Stomach (tissue), 9 donors: ENCODE measurements around the gene ATP2A2. TPM values are rescaled to one million over a fixed set of nuclear protein-coding genes. Genes with fewer than 3 reads are reported as not detected.

ENCODE experiments used
- DNase-seq, 2 donors: peaks; one replicate each; pipeline versions ENCODE4 v3.0.0 to v3.0.0-alpha.2; 2013 to 2019
- H3K27ac ChIP-seq, 5 donors: fragments of 200-600 bp in 4 of 5; sonication (generic) in 4 of 5; one replicate each; pipeline ENCODE4 v1.5.1; 2013 to 2019; ENCODE audit warnings: mild to moderate bottlenecking in 1 of 5, moderate library complexity in 1 of 5
- H3K27me3 ChIP-seq, 3 donors: fragments of 200-600 bp; sonication (generic); one replicate each; pipeline ENCODE4 v1.5.1; 2017 to 2019; ENCODE audit warnings: mixed run types in 1 of 3
- H3K36me3 ChIP-seq, 4 donors: fragments of 200-600 bp; sonication (generic); 1 replicate in 3 of 4; 2 replicates in 1 of 4; pipeline ENCODE4 v1.5.1; 2016 to 2019
- H3K4me1 ChIP-seq, 4 donors: fragments of 200-600 bp; sonication (generic); one replicate each; pipeline ENCODE4 v1.5.1; 2016 to 2019
- H3K4me3 ChIP-seq, 4 donors: fragments of 200-600 bp; sonication (generic) in 3 of 4; one replicate each; pipeline ENCODE4 v1.5.1; 2016 to 2019; ENCODE audit warnings: mild to moderate bottlenecking in 1 of 4
- H3K9me3 ChIP-seq, 4 donors: fragments of 200-600 bp; sonication (generic); one replicate each; pipeline ENCODE4 v1.5.1; 2016 to 2019
- CTCF ChIP-seq, 7 experiments: fragments of 450-650 bp in 4 of 7; fragments of 200-600 bp in 3 of 7; sonication (generic) in 3 of 7; IDR thresholded peaks; one replicate each; pipeline ENCODE4 v1.5.1; 2016 to 2019; ENCODE audit warnings: antibody characterized with exemption in 7 of 7, control low read depth in 2 of 7, mild to moderate bottlenecking in 1 of 7
- EP300 ChIP-seq: sonication (generic); formaldehyde crosslinking; IDR thresholded peaks from one replicate; pipeline ENCODE4 v1.6.1; 2017; ENCODE audit warnings: antibody characterized with exemption
- POLR2A ChIP-seq, 4 donors: fragments of 450-650 bp; IDR thresholded peaks; one replicate each; pipeline ENCODE4 v1.6.1; 2016; ENCODE audit warnings: antibody characterized with exemption in 4 of 4, control low read depth in 2 of 4, mild to moderate bottlenecking in 1 of 4, moderate library complexity in 1 of 4
- POLR2AphosphoS5 ChIP-seq, 3 donors: sonication (generic); formaldehyde crosslinking; IDR thresholded peaks; one replicate each; pipeline ENCODE4 v1.6.1; 2016; ENCODE audit warnings: antibody characterized with exemption in 3 of 3
- WGBS, 5 donors: extraction: QIAGEN DNeasy Blood & Tissue Kit in 3 of 5; methylation state at CpG; one replicate each; pipeline versions ENCODE4 v1.1.5 to v1.1.7; 2013 to 2018; 5-methylcytosine and 5-hydroxymethylcytosine counted together
- intact Hi-C: fragments of 100-400 bp; cut with DNase I; formaldehyde crosslinking; loops from one replicate; pipeline ENCODE4 v1.15.1; 2023; ENCODE audit warnings: low total_unique reads
- polyA plus RNA-seq, 3 donors: library from polyadenylated mRNA; stranded (reverse); fragments of 200-250 nt; gene quantifications; one replicate each; pipeline ENCODE4 v1.2.3, GENCODE V29; 2013
- total RNA-seq, 5 donors: library from RNA; depleted of rRNA; stranded (reverse); fragments of >200 nt; gene quantifications; one replicate each; pipeline versions ENCODE4 v1.1.0 to v1.2.3, GENCODE V29; 2014 to 2016
- donor health status: healthy with polysubstance abuse.
- donor health status: Bipolar disorder and iron deficiency.
- donor health status: healthy.

ATP2A2 gene
- total and polyA plus RNA-seq, 8 donors, result 14.1 to 202 (median 104) TPM

GRCh38 chr12:110289044-110289710 is 8.1 kb downstream of the ATP2A2 start:
- peaks cover 38 to 66% (median 50%) of the 10 kb centered on the region in 4 donors for H3K4me1 ChIP-seq
- H3K9me3 ChIP-seq, result no peaks in the 10 kb centered on the region
- peak in 1 of 2 donors; percentile 12 for DNase-seq
- intact Hi-C loops, result no loop called here
- TF ChIP-seq EP300 (no peak), POLR2A (IDR thresholded peaks at IDR 0.05) (no peak), POLR2AphosphoS5 (IDR thresholded peaks at IDR 0.05) (no peak), CTCF (IDR thresholded peaks at IDR 0.05) (no peak)
- peak overlapping the region in 2 of 5 donors; percentile 43 to 58 for H3K27ac ChIP-seq
- WGBS, 5 donors, result 20 to 27% (median 23%) methylated on average over 3 of the region's 3 CpGs
- no peak overlapping the region for H3K4me3 ChIP-seq
- peaks cover 38 to 73% (median 70%) of the 10 kb centered on the region in 4 donors for H3K36me3 ChIP-seq
- no peaks in the 10 kb centered on the region for H3K27me3 ChIP-seq

GRCh38 chr12:110289711-110290078 is 8.6 kb downstream of the ATP2A2 start:
- 15 to 32% (median 24%) methylated on average over 2 of the region's 2 CpGs for WGBS, 5 donors
- intact Hi-C loops, result no loop called here
- peaks cover 33 to 62% (median 45%) of the 10 kb centered on the region in 4 donors for H3K4me1 ChIP-seq
- no peak overlapping the region for H3K27ac ChIP-seq
- H3K36me3 ChIP-seq, result peaks cover 42 to 78% (median 75%) of the 10 kb centered on the region in 4 donors
- no peaks in the 10 kb centered on the region for H3K27me3 ChIP-seq
- no peak overlapping the region for H3K4me3 ChIP-seq
- TF ChIP-seq POLR2AphosphoS5 (IDR thresholded peaks at IDR 0.05) (no peak), CTCF (IDR thresholded peaks at IDR 0.05) (no peak), POLR2A (IDR thresholded peaks at IDR 0.05) (no peak), EP300 (no peak)
- H3K9me3 ChIP-seq, result no peaks in the 10 kb centered on the region
- no peak for DNase-seq

- H3K9me3 ChIP-seq, result no peaks in the 10 kb centered on the region
- intact Hi-C loops, result no loop called here
- H3K4me3 ChIP-seq, result no peak overlapping the region
- TF ChIP-seq POLR2AphosphoS5 (IDR thresholded peaks at IDR 0.05) (no peak), EP300 (no peak), CTCF (IDR thresholded peaks at IDR 0.05) (no peak), POLR2A (IDR thresholded peaks at IDR 0.05) (no peak)
- peaks cover 59 to 96% (median 90%) of the 10 kb centered on the region in 4 donors for H3K36me3 ChIP-seq
- H3K27me3 ChIP-seq, result no peaks in the 10 kb centered on the region
- peak overlapping the region in 1 of 5 donors; percentile 10 for H3K27ac ChIP-seq
- WGBS, 5 donors, result 44 to 61% (median 59%) methylated on average over 5 of the region's 5 CpGs
- DNase-seq, result no peak
- peaks cover 16 to 74% (median 47%) of the 10 kb centered on the region in 4 donors for H3K4me1 ChIP-seq
Observed at GRCh38 chr12:110301065-110301806, 20.2 kb downstream of the ATP2A2 start.

- intact Hi-C loops, result no loop called here
- Histone ChIP-seq H3K27me3 (no peaks in the 10 kb centered on the region), H3K9me3 (no peaks in the 10 kb centered on the region), H3K27ac (peak overlapping the region in 1 of 5 donors; percentile 7), H3K4me1 (peaks cover 21 to 78% (median 40%) of the 10 kb centered on the region in 4 donors), H3K36me3 (peaks cover 35 to 85% (median 78%) of the 10 kb centered on the region in 4 donors), H3K4me3 (no peak overlapping the region)
- TF ChIP-seq POLR2AphosphoS5 (IDR thresholded peaks at IDR 0.05), result no peak
- TF ChIP-seq CTCF (IDR thresholded peaks at IDR 0.05), result no peak
- TF ChIP-seq EP300, result no peak
- TF ChIP-seq POLR2A (IDR thresholded peaks at IDR 0.05), result no peak
- 10 to 23% (median 18%) methylated on average over 4 of the region's 4 CpGs for WGBS, 5 donors
- no peak for DNase-seq
Observed at GRCh38 chr12:110304061-110304551, 23.1 kb downstream of the ATP2A2 start.
